ENCODE data around the gene BBS2. TPM values are rescaled to one million over a fixed set of nuclear protein-coding genes. Genes with fewer than 3 reads are reported as not detected.

BBS2 gene
- total RNA-seq, 1 experiment from 2014 or later, result 36.4 TPM

DNA sequence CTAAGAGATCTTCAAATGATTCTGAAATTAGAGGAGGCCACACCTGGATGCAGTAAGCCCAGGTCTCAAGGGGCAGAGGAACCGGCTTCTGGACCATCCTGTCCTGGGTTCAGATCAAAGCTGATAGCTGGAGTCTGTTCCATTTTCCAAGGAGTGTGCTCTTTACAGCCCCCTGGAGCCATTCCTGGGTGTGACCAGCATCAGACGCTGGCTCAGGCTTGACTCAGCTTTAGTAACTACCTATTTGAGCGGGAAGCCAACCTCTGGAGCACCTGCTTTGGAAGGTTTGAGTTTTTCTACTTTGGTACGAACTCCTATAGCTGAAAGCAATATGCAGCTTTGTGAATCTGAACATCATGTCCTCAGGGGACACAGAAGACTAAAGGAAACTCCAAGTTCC is 12.9 kb upstream of the BBS2 start:
- Mint-ChIP-seq H3K9me3 (ENCODE audit: low read depth, unreplicated experiment) (no peaks in the 10 kb centered on the region), H3K36me3 (ENCODE audit: insufficient read depth, unreplicated experiment) (no peaks in the 10 kb centered on the region), H3K4me1 (ENCODE audit: low read depth, unreplicated experiment) (peaks cover 10% of the 10 kb centered on the region), H3K27ac (ENCODE audit: unreplicated experiment) (no peak overlapping the region), H3K27me3 (ENCODE audit: unreplicated experiment) (peaks cover 48% of the 10 kb centered on the region), H3K4me3 (ENCODE audit: low read depth, unreplicated experiment) (no peak overlapping the region)
- peak; percentile 12 for DNase-seq
- CTCF ChIA-PET, result no interaction called here
- intact Hi-C loops (cut with micrococcal nuclease; ENCODE audit: unreplicated experiment), result no loop called here
- no peak for TF ChIP-seq CTCF (IDR thresholded peaks at IDR 0.05; ENCODE audit: unreplicated experiment)
- BruUV-seq (replicated peaks), result no TSS peak

- Mint-ChIP-seq H3K27ac (ENCODE audit: unreplicated experiment) (no peak overlapping the region), H3K36me3 (ENCODE audit: insufficient read depth, unreplicated experiment) (no peaks in the 10 kb centered on the region), H3K9me3 (ENCODE audit: low read depth, unreplicated experiment) (no peaks in the 10 kb centered on the region), H3K4me1 (ENCODE audit: low read depth, unreplicated experiment) (peaks cover 10% of the 10 kb centered on the region), H3K27me3 (ENCODE audit: unreplicated experiment) (peaks cover 53% of the 10 kb centered on the region), H3K4me3 (ENCODE audit: low read depth, unreplicated experiment) (no peak overlapping the region)
- TF ChIP-seq CTCF (IDR thresholded peaks at IDR 0.05; ENCODE audit: unreplicated experiment), result no peak
- no peak for DNase-seq
- CTCF ChIA-PET, result interaction anchor here (0.6 to 1.0 kb wide), 3 partner anchors 11 to 572 kb away, joined by 3 to 5 read pairs (median 4); no protein-coding TSS in a partner anchor
- BruUV-seq (replicated peaks), result no TSS peak
- intact Hi-C loops (cut with micrococcal nuclease; ENCODE audit: unreplicated experiment), result no loop called here
Measured at GRCh38 chr16:56530872-56531271, 11.0 kb upstream of the BBS2 start.

- Mint-ChIP-seq H3K36me3 (ENCODE audit: insufficient read depth, unreplicated experiment) (no peaks in the 10 kb centered on the region), H3K4me3 (ENCODE audit: low read depth, unreplicated experiment) (no peak overlapping the region), H3K9me3 (ENCODE audit: low read depth, unreplicated experiment) (no peaks in the 10 kb centered on the region), H3K27me3 (ENCODE audit: unreplicated experiment) (peaks cover 47% of the 10 kb centered on the region), H3K27ac (ENCODE audit: unreplicated experiment) (no peak overlapping the region), H3K4me1 (ENCODE audit: low read depth, unreplicated experiment) (peaks cover 8% of the 10 kb centered on the region)
- CTCF ChIA-PET, result interaction anchor here (0.8 kb wide), 1 partner anchor 542 kb away, joined by 3 read pairs; no protein-coding TSS in a partner anchor
- intact Hi-C loops (cut with micrococcal nuclease; ENCODE audit: unreplicated experiment), result no loop called here
- no peak for TF ChIP-seq CTCF (IDR thresholded peaks at IDR 0.05; ENCODE audit: unreplicated experiment)
- BruUV-seq (replicated peaks), result no TSS peak
- DNase-seq, result no peak
Measured at GRCh38 chr16:56525236-56525635, 5.4 kb upstream of the BBS2 start.

GRCh38 chr16:56520251-56520577 is 390 bp upstream of the BBS2 start:
- Mint-ChIP-seq H3K4me3 (ENCODE audit: low read depth, unreplicated experiment) (peak overlapping the region; percentile 81), H3K27me3 (ENCODE audit: unreplicated experiment) (peaks cover 17% of the 10 kb centered on the region), H3K36me3 (ENCODE audit: insufficient read depth, unreplicated experiment) (peaks cover 15% of the 10 kb centered on the region), H3K27ac (ENCODE audit: unreplicated experiment) (no peak overlapping the region), H3K9me3 (ENCODE audit: low read depth, unreplicated experiment) (no peaks in the 10 kb centered on the region), H3K4me1 (ENCODE audit: low read depth, unreplicated experiment) (peaks cover 10% of the 10 kb centered on the region)
- CTCF ChIA-PET, result interaction anchor here (1.0 kb wide), 1 partner anchor 81 kb away, joined by 4 read pairs; no protein-coding TSS in a partner anchor
- no TSS peak for BruUV-seq (replicated peaks)
- intact Hi-C loops (cut with micrococcal nuclease; ENCODE audit: unreplicated experiment), result no loop called here
- no peak for DNase-seq
- TF ChIP-seq CTCF (IDR thresholded peaks at IDR 0.05; ENCODE audit: unreplicated experiment), result no peak
